Stomach (tissue), 9 donors: ENCODE results near the gene ADH6. TPM values are rescaled to one million over a fixed set of nuclear protein-coding genes. Genes with fewer than 3 reads are reported as not detected.

Source experiments
- DNase-seq, 2 donors: peaks; one replicate each; pipeline versions ENCODE4 v3.0.0 to v3.0.0-alpha.2; 2013 to 2019
- H3K27ac ChIP-seq, 5 donors: fragments of 200-600 bp in 4 of 5; sonication (generic) in 4 of 5; one replicate each; pipeline ENCODE4 v1.5.1; 2013 to 2019; ENCODE audit warnings: mild to moderate bottlenecking in 1 of 5, moderate library complexity in 1 of 5
- H3K27me3 ChIP-seq, 3 donors: fragments of 200-600 bp; sonication (generic); one replicate each; pipeline ENCODE4 v1.5.1; 2017 to 2019; ENCODE audit warnings: mixed run types in 1 of 3
- H3K36me3 ChIP-seq, 4 donors: fragments of 200-600 bp; sonication (generic); 1 replicate in 3 of 4; 2 replicates in 1 of 4; pipeline ENCODE4 v1.5.1; 2016 to 2019
- H3K4me1 ChIP-seq, 4 donors: fragments of 200-600 bp; sonication (generic); one replicate each; pipeline ENCODE4 v1.5.1; 2016 to 2019
- H3K4me3 ChIP-seq, 4 donors: fragments of 200-600 bp; sonication (generic) in 3 of 4; one replicate each; pipeline ENCODE4 v1.5.1; 2016 to 2019; ENCODE audit warnings: mild to moderate bottlenecking in 1 of 4
- H3K9me3 ChIP-seq, 4 donors: fragments of 200-600 bp; sonication (generic); one replicate each; pipeline ENCODE4 v1.5.1; 2016 to 2019
- CTCF ChIP-seq, 7 experiments: fragments of 450-650 bp in 4 of 7; fragments of 200-600 bp in 3 of 7; sonication (generic) in 3 of 7; IDR thresholded peaks; one replicate each; pipeline ENCODE4 v1.5.1; 2016 to 2019; ENCODE audit warnings: antibody characterized with exemption in 7 of 7, control low read depth in 2 of 7, mild to moderate bottlenecking in 1 of 7
- EP300 ChIP-seq: sonication (generic); formaldehyde crosslinking; IDR thresholded peaks from one replicate; pipeline ENCODE4 v1.6.1; 2017; ENCODE audit warnings: antibody characterized with exemption
- POLR2A ChIP-seq, 4 donors: fragments of 450-650 bp; IDR thresholded peaks; one replicate each; pipeline ENCODE4 v1.6.1; 2016; ENCODE audit warnings: antibody characterized with exemption in 4 of 4, control low read depth in 2 of 4, mild to moderate bottlenecking in 1 of 4, moderate library complexity in 1 of 4
- POLR2AphosphoS5 ChIP-seq, 3 donors: sonication (generic); formaldehyde crosslinking; IDR thresholded peaks; one replicate each; pipeline ENCODE4 v1.6.1; 2016; ENCODE audit warnings: antibody characterized with exemption in 3 of 3
- WGBS, 5 donors: extraction: QIAGEN DNeasy Blood & Tissue Kit in 3 of 5; methylation state at CpG; one replicate each; pipeline versions ENCODE4 v1.1.5 to v1.1.7; 2013 to 2018; 5-methylcytosine and 5-hydroxymethylcytosine counted together
- intact Hi-C: fragments of 100-400 bp; cut with DNase I; formaldehyde crosslinking; loops from one replicate; pipeline ENCODE4 v1.15.1; 2023; ENCODE audit warnings: low total_unique reads
- polyA plus RNA-seq, 3 donors: library from polyadenylated mRNA; stranded (reverse); fragments of 200-250 nt; gene quantifications; one replicate each; pipeline ENCODE4 v1.2.3, GENCODE V29; 2013
- total RNA-seq, 5 donors: library from RNA; depleted of rRNA; stranded (reverse); fragments of >200 nt; gene quantifications; one replicate each; pipeline versions ENCODE4 v1.1.0 to v1.2.3, GENCODE V29; 2014 to 2016
- donor health status: healthy with polysubstance abuse.
- donor health status: Bipolar disorder and iron deficiency.
- donor health status: healthy.

ADH6 gene
- total and polyA plus RNA-seq, 8 donors = 0.05 to 1.7 (median 0.92) TPM; not detected in 5

GRCh38 chr4:99219479-99219878, 433 bp upstream of the ADH6 start:
- Histone ChIP-seq H3K36me3 (no peaks in the 10 kb centered on the region), H3K27ac (no peak overlapping the region), H3K9me3 (no peaks in the 10 kb centered on the region), H3K27me3 (no peaks in the 10 kb centered on the region), H3K4me3 (no peak overlapping the region), H3K4me1 (peaks cover 0 to 4% (median 0%) of the 10 kb centered on the region in 4 donors)
- 18 to 48% (median 27%) methylated on average over 1 of the region's 1 CpG for WGBS, 5 donors
- TF ChIP-seq EP300 = no peak
- TF ChIP-seq POLR2AphosphoS5 (IDR thresholded peaks at IDR 0.05) = no peak
- TF ChIP-seq CTCF (IDR thresholded peaks at IDR 0.05) = no peak
- no peak for TF ChIP-seq POLR2A (IDR thresholded peaks at IDR 0.05)
- no peak for DNase-seq
- intact Hi-C loops = no loop called here

- TF ChIP-seq CTCF (IDR thresholded peaks at IDR 0.05) (no peak), POLR2A (IDR thresholded peaks at IDR 0.05) (no peak), POLR2AphosphoS5 (IDR thresholded peaks at IDR 0.05) (no peak), EP300 (no peak)
- DNase-seq = no peak
- no peaks in the 10 kb centered on the region for H3K36me3 ChIP-seq
- 87 to 92% (median 90%) methylated on average over 3 of the region's 3 CpGs for WGBS, 5 donors
- no peaks in the 10 kb centered on the region for H3K27me3 ChIP-seq
- H3K4me3 ChIP-seq = no peak overlapping the region
- H3K4me1 ChIP-seq = no peaks in the 10 kb centered on the region
- no peaks in the 10 kb centered on the region for H3K9me3 ChIP-seq
- no peak overlapping the region for H3K27ac ChIP-seq
- intact Hi-C loops = no loop called here
Observed at GRCh38 chr4:99215521-99215920, 3.5 kb downstream of the ADH6 start.

GRCh38 chr4:99210789-99211188, 8.3 kb downstream of the ADH6 start:
- intact Hi-C loops = no loop called here
- TF ChIP-seq EP300 = no peak
- TF ChIP-seq POLR2AphosphoS5 (IDR thresholded peaks at IDR 0.05) = no peak
- no peak for TF ChIP-seq POLR2A (IDR thresholded peaks at IDR 0.05)
- TF ChIP-seq CTCF (IDR thresholded peaks at IDR 0.05) = no peak
- Histone ChIP-seq H3K4me3 (no peak overlapping the region), H3K36me3 (no peaks in the 10 kb centered on the region), H3K27me3 (no peaks in the 10 kb centered on the region), H3K27ac (no peak overlapping the region), H3K9me3 (no peaks in the 10 kb centered on the region), H3K4me1 (no peaks in the 10 kb centered on the region)
- DNase-seq = no peak

- TF ChIP-seq EP300 (no peak), POLR2A (IDR thresholded peaks at IDR 0.05) (no peak), POLR2AphosphoS5 (IDR thresholded peaks at IDR 0.05) (no peak), CTCF (IDR thresholded peaks at IDR 0.05) (no peak)
- Histone ChIP-seq H3K4me3 (no peak overlapping the region), H3K27ac (no peak overlapping the region), H3K4me1 (no peaks in the 10 kb centered on the region), H3K9me3 (no peaks in the 10 kb centered on the region), H3K27me3 (no peaks in the 10 kb centered on the region), H3K36me3 (no peaks in the 10 kb centered on the region)
- 74 to 94% (median 83%) methylated on average over 1 of the region's 1 CpG for WGBS, 5 donors
- intact Hi-C loops = no loop called here
- no peak for DNase-seq
Observed at GRCh38 chr4:99209671-99210070, 9.4 kb downstream of the ADH6 start.
